HG02938 (cell line): ENCODE results near the gene RALGPS2.

Source experiments
- ATAC-seq: cut with Tn5 transposase; IDR thresholded peaks from one replicate; pipeline ENCODE4 v1.9.1; 2021; ENCODE audit warnings: mild to moderate bottlenecking, moderate library complexity; ENCODE audit not compliant: unreplicated experiment

The RALGPS2 gene

GRCh38 chr1:178912597-178912996, 187.6 kb downstream of the RALGPS2 start:
- ATAC-seq: no peak

GRCh38 chr1:178916448-178917174, 191.6 kb downstream of the RALGPS2 start:
- no peak for ATAC-seq

GRCh38 chr1:178918308-178918707, 193.3 kb downstream of the RALGPS2 start:
- no peak for ATAC-seq

- ATAC-seq: no peak
These were observed 193.9 kb downstream of the RALGPS2 start for GRCh38 chr1:178918955-178919354.

GRCh38 chr1:178919581-178919980, 194.5 kb downstream of the RALGPS2 start:
- ATAC-seq: no peak

GRCh38 chr1:178921499-178921898, 196.5 kb downstream of the RALGPS2 start:
- ATAC-seq: peak; percentile 78

GRCh38 chr1:178923512-178923911, 198.5 kb downstream of the RALGPS2 start:
- ATAC-seq: no peak

- no peak for ATAC-seq
These were observed 201.0 kb downstream of the RALGPS2 start for GRCh38 chr1:178926046-178926445.

GRCh38 chr1:178927003-178927402, 202.0 kb downstream of the RALGPS2 start:
- ATAC-seq: no peak

- no peak for ATAC-seq
These were observed 203.0 kb downstream of the RALGPS2 start for GRCh38 chr1:178928041-178928440.

- ATAC-seq: no peak
These were observed 203.9 kb downstream of the RALGPS2 start for GRCh38 chr1:178928976-178929375.

GRCh38 chr1:178931858-178932551, 207.0 kb downstream of the RALGPS2 start:
- no peak for ATAC-seq

GRCh38 chr1:178932552-178932906, 207.5 kb downstream of the RALGPS2 start:
- no peak for ATAC-seq

GRCh38 chr1:178933105-178933561, 208.1 kb downstream of the RALGPS2 start:
- ATAC-seq: no peak

- no peak for ATAC-seq
These were observed 208.9 kb downstream of the RALGPS2 start for GRCh38 chr1:178933709-178934490.

GRCh38 chr1:178934546-178934945, 209.5 kb downstream of the RALGPS2 start:
- no peak for ATAC-seq

- no peak for ATAC-seq
These were observed 210.6 kb downstream of the RALGPS2 start for GRCh38 chr1:178935610-178936009.

- ATAC-seq: no peak
These were observed 212.7 kb downstream of the RALGPS2 start for GRCh38 chr1:178937695-178938094.

- no peak for ATAC-seq
These were observed 213.3 kb downstream of the RALGPS2 start for GRCh38 chr1:178938101-178938958.

GRCh38 chr1:178938959-178939317, 213.9 kb downstream of the RALGPS2 start:
- ATAC-seq: no peak
